ENCODE data around the gene NEK7.

DNA sequence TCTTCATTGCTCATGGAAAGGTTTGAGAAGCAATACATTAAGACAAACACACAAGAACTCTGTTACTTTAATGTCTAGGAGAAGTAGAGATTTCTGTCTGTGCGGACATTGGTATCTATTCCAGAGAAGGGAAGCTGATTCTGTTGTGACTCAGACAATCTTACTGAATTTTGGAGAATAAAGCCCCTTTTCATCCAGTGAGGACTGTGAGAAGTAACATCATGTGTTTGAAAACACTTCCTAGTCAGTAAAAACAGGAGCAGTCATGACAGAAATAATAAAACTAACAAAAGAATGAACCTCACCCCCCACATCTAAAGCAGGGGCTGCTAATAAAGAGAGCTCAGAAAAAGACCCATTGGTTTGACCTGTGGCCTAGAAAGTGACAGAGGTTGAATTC, 46.6 kb downstream of the NEK7 start:
- TF ChIP-seq EP300 (IDR thresholded peaks at IDR 0.05) (no peak), POLR2A (IDR thresholded peaks at IDR 0.05) (no peak), POLR2AphosphoS5 (IDR thresholded peaks at IDR 0.05) (no peak)
- TF ChIP-seq, protein P1, sequence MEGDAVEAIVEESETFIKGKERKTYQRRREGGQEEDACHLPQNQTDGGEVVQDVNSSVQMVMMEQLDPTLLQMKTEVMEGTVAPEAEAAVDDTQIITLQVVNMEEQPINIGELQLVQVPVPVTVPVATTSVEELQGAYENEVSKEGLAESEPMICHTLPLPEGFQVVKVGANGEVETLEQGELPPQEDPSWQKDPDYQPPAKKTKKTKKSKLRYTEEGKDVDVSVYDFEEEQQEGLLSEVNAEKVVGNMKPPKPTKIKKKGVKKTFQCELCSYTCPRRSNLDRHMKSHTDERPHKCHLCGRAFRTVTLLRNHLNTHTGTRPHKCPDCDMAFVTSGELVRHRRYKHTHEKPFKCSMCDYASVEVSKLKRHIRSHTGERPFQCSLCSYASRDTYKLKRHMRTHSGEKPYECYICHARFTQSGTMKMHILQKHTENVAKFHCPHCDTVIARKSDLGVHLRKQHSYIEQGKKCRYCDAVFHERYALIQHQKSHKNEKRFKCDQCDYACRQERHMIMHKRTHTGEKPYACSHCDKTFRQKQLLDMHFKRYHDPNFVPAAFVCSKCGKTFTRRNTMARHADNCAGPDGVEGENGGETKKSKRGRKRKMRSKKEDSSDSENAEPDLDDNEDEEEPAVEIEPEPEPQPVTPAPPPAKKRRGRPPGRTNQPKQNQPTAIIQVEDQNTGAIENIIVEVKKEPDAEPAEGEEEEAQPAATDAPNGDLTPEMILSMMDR (IDR thresholded peaks at IDR 0.05) = no peak

Data from upper lobe of left lung (tissue), 4 donors.